Right lobe of liver (tissue), 4 donors: ENCODE measurements around the gene ZNF628.

Experiments used
- POLR2A ChIP-seq: fragments of 450-650 bp; IDR thresholded peaks from one replicate; pipeline ENCODE4 v1.6.1; 2017; ENCODE audit warnings: antibody characterized with exemption, mild to moderate bottlenecking
- TF ChIP-seq, protein P1 (sequence below), 4 donors: fragments of 200-600 bp in 3 of 4; fragments of 450-650 bp in 1 of 4; IDR thresholded peaks; one replicate each; pipeline versions ENCODE4 v1.5.1 to v1.8.0; 2016 to 2022; ENCODE audit warnings: antibody characterized with exemption in 4 of 4, mild to moderate bottlenecking in 2 of 4
- donor health status: DM: no; HTN: no; CAD: no.
- donor health status: DM: no; HTN: no; CAD: no.
- donor health status: DM: no; HTN: yes; CAD: no.

DNA sequence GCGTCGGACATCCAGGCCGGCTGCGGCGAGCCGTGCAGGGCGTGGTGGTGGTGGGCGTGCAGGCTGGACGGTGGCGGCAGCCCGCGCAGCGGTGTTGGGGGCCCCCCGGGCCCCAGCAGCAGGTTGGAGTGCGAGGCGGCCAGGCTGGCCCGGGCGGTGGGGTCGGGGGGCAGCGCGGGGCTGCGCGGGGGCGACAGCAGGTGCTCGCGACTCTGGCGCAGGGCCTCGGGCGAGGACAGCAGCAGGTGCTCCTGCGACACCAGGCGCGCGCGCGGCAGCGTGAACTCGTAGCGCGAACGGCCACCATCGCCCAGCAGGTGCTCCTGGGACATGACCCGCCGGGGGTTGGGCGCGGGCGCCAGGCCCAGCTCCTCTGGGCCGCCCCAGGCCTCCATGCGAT lies 43.1 kb upstream of the ZNF628 start:
- TF ChIP-seq, protein P1, sequence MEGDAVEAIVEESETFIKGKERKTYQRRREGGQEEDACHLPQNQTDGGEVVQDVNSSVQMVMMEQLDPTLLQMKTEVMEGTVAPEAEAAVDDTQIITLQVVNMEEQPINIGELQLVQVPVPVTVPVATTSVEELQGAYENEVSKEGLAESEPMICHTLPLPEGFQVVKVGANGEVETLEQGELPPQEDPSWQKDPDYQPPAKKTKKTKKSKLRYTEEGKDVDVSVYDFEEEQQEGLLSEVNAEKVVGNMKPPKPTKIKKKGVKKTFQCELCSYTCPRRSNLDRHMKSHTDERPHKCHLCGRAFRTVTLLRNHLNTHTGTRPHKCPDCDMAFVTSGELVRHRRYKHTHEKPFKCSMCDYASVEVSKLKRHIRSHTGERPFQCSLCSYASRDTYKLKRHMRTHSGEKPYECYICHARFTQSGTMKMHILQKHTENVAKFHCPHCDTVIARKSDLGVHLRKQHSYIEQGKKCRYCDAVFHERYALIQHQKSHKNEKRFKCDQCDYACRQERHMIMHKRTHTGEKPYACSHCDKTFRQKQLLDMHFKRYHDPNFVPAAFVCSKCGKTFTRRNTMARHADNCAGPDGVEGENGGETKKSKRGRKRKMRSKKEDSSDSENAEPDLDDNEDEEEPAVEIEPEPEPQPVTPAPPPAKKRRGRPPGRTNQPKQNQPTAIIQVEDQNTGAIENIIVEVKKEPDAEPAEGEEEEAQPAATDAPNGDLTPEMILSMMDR (IDR thresholded peaks at IDR 0.05): no peak
- no peak for TF ChIP-seq POLR2A
